ENCODE measurements around the gene TLR7.

Gene TLR7

DNA sequence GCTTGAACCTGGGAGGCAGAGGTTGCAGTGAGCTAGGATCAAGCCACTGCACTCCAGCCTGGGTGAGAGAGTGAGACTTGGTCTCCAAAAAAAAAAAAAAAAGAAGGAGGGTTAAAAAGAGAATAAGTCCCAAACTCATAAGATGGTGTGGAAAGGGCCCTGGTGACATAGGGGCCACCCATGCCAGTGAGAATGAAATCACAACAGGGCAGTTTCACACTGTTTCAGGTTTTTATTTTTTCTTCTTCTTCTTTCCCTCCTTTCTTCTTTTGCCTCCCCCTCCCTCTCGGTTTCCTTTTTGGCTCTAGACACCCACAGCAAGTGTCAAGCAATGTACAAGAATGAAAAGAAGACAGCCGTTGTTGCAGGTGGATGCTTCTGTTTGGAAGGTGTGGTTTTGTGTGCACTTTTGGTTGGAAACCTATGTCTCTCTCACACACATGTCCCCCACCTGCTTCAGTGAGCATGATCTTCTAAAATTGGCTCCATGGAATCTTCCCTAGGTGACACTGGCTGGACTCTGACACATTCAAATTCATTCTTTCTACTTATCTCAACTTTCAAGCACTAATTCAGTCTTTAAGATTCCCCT, 25.1 kb downstream of the TLR7 start:
- no peak for DNase-seq

GRCh38 chrX:12892716-12893115, 25.8 kb downstream of the TLR7 start:
- DNase-seq, result peak; percentile 50

- DNase-seq, result peak; percentile 61
These were observed 27.5 kb downstream of the TLR7 start for GRCh38 chrX:12894074-12895030.

- DNase-seq, result no peak
These were observed 29.0 kb downstream of the TLR7 start for GRCh38 chrX:12895866-12896265.

DNA sequence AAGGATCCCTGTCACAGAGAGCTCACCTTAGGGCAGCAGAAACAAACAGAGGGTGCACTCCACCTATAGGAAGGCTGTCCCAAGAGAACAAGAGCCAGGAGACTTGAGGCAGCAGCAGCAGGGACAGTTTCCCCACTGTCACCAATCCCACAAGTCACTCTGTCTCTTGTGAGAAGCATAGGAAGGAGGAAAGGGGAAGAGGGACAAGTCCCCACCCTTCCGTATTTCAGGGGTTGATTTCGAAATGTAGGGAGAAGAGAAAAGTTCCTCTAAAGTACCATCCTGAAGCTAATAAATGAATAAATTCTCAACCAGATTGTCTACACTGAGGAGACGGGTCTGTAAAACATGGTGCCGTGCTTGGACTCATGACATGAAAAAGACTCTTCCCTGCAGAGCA, 30.1 kb downstream of the TLR7 start:
- peak; percentile 61 for DNase-seq

- DNase-seq, result no peak
These were observed 31.2 kb downstream of the TLR7 start for GRCh38 chrX:12898073-12898472.

GRCh38 chrX:12899506-12899905, 32.6 kb downstream of the TLR7 start:
- DNase-seq, result no peak

GRCh38 chrX:12901486-12901885, 34.6 kb downstream of the TLR7 start:
- DNase-seq, result peak; percentile 46

DNA sequence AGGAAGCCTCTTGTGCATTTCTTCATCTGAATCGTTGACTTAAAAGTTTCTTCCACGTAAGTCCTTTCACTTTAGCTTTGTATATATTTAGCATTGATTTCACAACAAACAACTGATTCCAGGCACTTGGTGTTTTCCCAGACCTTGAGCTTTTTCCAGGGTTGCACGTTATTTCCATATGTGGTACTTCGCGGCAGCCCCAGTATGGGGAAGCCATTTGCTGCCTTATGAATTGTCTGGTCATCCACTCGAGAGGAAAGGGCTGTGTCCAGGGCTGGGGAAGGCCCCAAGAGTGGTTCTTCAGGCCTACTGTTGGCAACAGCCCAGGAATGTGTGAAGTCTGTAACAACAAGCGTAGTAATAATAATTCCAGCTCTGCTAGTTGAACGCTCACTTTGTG, 36.8 kb downstream of the TLR7 start:
- DNase-seq, result peak; percentile 91

GRCh38 chrX:12906046-12906761, 39.3 kb downstream of the TLR7 start, which contains the start of gene TLR8:
Gene TLR8 (plus strand): TSS chrX:12906620. CDS start chrX:12906707, 87 bp downstream.
- DNase-seq, result peak; percentile 73

DNA sequence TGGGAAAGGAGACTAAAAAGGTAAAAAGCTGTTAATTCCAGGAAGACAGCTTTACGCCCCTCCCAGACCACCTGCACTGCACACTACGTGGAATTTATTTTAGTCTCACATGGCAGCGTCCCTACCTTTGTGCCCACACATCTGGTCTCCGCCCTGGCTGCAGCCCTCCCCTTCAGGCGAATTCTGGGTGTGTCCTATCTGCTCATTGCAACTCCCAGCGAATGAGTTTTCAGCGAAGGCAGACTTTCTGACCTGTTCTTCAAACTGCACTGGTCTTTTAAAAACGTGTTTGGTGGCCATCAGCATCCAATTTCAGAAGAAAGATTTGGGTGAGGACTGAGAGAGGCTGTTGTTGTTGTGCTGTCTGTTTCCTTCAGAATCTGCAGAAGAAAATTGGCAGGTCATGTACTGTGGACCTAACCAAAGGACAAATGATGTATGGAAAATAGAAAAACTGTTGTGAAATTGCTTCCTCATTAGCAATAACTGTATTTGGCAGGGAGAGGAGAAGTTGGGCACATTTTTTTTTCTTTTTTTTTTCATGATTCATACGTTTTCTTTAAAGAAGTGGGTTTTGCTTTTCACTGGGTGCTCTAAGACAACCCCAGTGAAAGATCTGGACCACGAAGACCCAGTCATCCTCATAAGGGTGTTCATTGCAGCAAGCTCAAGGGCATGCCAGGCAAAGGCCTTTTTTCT, 43.7 kb downstream of the TLR7 start:
- peak; percentile 69 for DNase-seq

GRCh38 chrX:12911122-12911470, 44.2 kb downstream of the TLR7 start:
- no peak for DNase-seq

- DNase-seq, result no peak
These were observed 46.1 kb downstream of the TLR7 start for GRCh38 chrX:12912791-12913482.

- DNase-seq, result no peak
These were observed 50.9 kb downstream of the TLR7 start for GRCh38 chrX:12917753-12918152.

- peak; percentile 39 for DNase-seq
These were observed 52.2 kb downstream of the TLR7 start for GRCh38 chrX:12919051-12919450.

GRCh38 chrX:12919620-12920019, 52.7 kb downstream of the TLR7 start:
- no peak for DNase-seq

- DNase-seq, result no peak
These were observed 54.1 kb downstream of the TLR7 start for GRCh38 chrX:12920990-12921389.

DNA sequence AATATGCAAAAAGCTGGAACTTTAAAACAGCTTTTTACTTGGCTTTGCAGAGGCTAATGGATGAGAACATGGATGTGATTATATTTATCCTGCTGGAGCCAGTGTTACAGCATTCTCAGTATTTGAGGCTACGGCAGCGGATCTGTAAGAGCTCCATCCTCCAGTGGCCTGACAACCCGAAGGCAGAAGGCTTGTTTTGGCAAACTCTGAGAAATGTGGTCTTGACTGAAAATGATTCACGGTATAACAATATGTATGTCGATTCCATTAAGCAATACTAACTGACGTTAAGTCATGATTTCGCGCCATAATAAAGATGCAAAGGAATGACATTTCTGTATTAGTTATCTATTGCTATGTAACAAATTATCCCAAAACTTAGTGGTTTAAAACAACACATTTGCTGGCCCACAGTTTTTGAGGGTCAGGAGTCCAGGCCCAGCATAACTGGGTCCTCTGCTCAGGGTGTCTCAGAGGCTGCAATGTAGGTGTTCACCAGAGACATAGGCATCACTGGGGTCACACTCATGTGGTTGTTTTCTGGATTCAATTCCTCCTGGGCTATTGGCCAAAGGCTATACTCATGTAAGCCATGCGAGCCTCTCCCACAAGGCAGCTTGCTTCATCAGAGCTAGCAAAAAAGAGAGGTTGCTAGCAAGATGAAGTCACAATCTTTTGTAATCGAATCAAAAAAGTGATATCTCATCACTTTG, 55.2 kb downstream of the TLR7 start:
- no peak for DNase-seq

- no peak for DNase-seq
These were observed 55.7 kb downstream of the TLR7 start for GRCh38 chrX:12922599-12922919.

GRCh38 chrX:12929701-12930100, 62.8 kb downstream of the TLR7 start:
- peak; percentile 53 for DNase-seq

- DNase-seq, result no peak
These were observed 63.3 kb downstream of the TLR7 start for GRCh38 chrX:12930150-12930549.

DNA sequence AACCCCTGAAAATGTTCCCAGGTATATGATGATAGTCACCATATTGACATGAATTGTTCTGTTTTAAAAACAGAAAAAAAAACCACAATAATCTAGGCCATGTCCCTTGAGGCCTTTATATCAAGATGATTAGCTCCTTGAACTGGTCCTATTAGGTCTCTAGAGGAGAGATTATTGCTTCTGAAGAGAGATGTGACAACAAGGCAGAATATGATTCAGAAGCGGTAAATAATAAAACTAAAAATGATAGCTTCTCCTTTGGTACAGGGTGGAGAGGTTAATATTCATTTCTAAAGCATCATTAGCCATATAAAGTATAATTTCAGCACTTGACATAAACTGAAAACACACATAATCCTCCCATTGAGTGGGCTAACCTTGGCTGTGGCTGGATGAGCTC, 65.4 kb downstream of the TLR7 start:
- DNase-seq, result no peak

Measured in suppressor macrophage treated with lipopolysaccharide for 4 hours (primary cell).